Adrenal gland (tissue), 12 donors: ENCODE measurements around the gene CDK9. TPM values are rescaled to one million over a fixed set of nuclear protein-coding genes. Genes with fewer than 3 reads are reported as not detected.

ENCODE experiments used
- DNase-seq, 7 donors: peaks; one replicate each; pipeline ENCODE4 v3.0.0-alpha.2; 2019 to 2020
- H3K27ac ChIP-seq, 5 donors: fragments of 200-600 bp; sonication (generic) in 4 of 5; 1 replicate in 3 of 5; 2 replicates in 2 of 5; pipeline versions ENCODE4 v1.5.1 to v1.8.0; 2016 to 2020; ENCODE audit warnings: mild to moderate bottlenecking in 1 of 5
- H3K27me3 ChIP-seq: fragments of 200-600 bp; 2 replicates; pipeline ENCODE4 v1.8.0; 2021
- H3K36me3 ChIP-seq, 2 donors: fragments of 200-600 bp; replicated peaks in 1 of 2; 1 replicate in 1 of 2; 2 replicates in 1 of 2; pipeline versions ENCODE4 v1.5.1 to v1.8.0; 2018 to 2022
- H3K4me1 ChIP-seq, 2 donors: fragments of 200-600 bp; replicated peaks in 1 of 2; 1 replicate in 1 of 2; 2 replicates in 1 of 2; pipeline versions ENCODE4 v1.5.1 to v1.8.0; 2018 to 2021
- H3K4me3 ChIP-seq, 4 donors: fragments of 200-600 bp; sonication (generic) in 3 of 4; one replicate each; pipeline ENCODE4 v1.5.1; 2016 to 2018
- H3K9me3 ChIP-seq, 3 donors: fragments of 200-600 bp; sonication (generic) in 1 of 3; replicated peaks in 1 of 3; 1 replicate in 2 of 3; 2 replicates in 1 of 3; pipeline versions ENCODE4 v1.5.1 to v1.8.0; 2016 to 2021
- CTCF ChIP-seq, 6 experiments: fragments of 450-650 bp in 4 of 6; fragments of 200-600 bp in 2 of 6; sonication (generic) in 1 of 6; IDR thresholded peaks; 1 replicate in 5 of 6; 2 replicates in 1 of 6; pipeline versions ENCODE4 v1.5.1 to v1.8.0; 2016 to 2021; ENCODE audit warnings: antibody characterized with exemption in 6 of 6, mild to moderate bottlenecking in 2 of 6, moderate library complexity in 1 of 6
- POLR2A ChIP-seq, 2 donors: fragments of 450-650 bp; IDR thresholded peaks; one replicate each; pipeline ENCODE4 v1.6.1; 2017; ENCODE audit warnings: antibody characterized with exemption in 2 of 2, mild to moderate bottlenecking in 2 of 2, moderate library complexity in 1 of 2
- WGBS, 4 donors: extraction: QIAGEN DNeasy Blood & Tissue Kit in 2 of 4; methylation state at CpG; one replicate each; pipeline versions ENCODE4 v1.1.5 to v1.1.7; 2013 to 2017; 5-methylcytosine and 5-hydroxymethylcytosine counted together
- intact Hi-C, 2 donors: fragments of 100-400 bp; cut with DNase I; formaldehyde crosslinking; loops; one replicate each; pipeline versions ENCODE4 v1.14.1 to v1.15.0; 2022 to 2023
- polyA plus RNA-seq, 3 donors: library from polyadenylated mRNA; stranded (reverse); fragments of 200-250 nt in 2 of 3; fragments of 350-450 nt in 1 of 3; fragmentation: Illumina TruSeq in 1 of 3; extraction: RNeasy Lipid Tissue Mini Kit (QIAGEN cat#74804) in 1 of 3; gene quantifications; one replicate each; pipeline ENCODE4 v1.2.3, GENCODE V29; 2013 to 2014
- total RNA-seq, 9 donors: library from RNA; depleted of rRNA in 4 of 9; stranded (reverse); fragments of >200 nt in 4 of 9; fragments of 120-200 nt in 1 of 9; fragmentation: NEBNext Ultra II Directional in 1 of 9; extraction: Animal tissue kit (Norgen Biotek cat#: 25700) in 1 of 9; gene quantifications; one replicate each; pipeline versions ENCODE4 v1.1.0 to v1.2.4, GENCODE V29; 2013 to 2023
- donor health status: healthy with polysubstance abuse.
- donor health status: Bipolar disorder and iron deficiency.
- donor health status: DM: yes; HTN: yes; CAD: no.
- donor health status: DM: no; HTN: no; CAD: no.
- donor health status: DM: no; HTN: no; CAD: no.
- donor health status: DM: yes; HTN: yes; CAD: no.

The CDK9 gene
- total and polyA plus RNA-seq, 12 donors, result 41.0 to 238 (median 117) TPM

DNA sequence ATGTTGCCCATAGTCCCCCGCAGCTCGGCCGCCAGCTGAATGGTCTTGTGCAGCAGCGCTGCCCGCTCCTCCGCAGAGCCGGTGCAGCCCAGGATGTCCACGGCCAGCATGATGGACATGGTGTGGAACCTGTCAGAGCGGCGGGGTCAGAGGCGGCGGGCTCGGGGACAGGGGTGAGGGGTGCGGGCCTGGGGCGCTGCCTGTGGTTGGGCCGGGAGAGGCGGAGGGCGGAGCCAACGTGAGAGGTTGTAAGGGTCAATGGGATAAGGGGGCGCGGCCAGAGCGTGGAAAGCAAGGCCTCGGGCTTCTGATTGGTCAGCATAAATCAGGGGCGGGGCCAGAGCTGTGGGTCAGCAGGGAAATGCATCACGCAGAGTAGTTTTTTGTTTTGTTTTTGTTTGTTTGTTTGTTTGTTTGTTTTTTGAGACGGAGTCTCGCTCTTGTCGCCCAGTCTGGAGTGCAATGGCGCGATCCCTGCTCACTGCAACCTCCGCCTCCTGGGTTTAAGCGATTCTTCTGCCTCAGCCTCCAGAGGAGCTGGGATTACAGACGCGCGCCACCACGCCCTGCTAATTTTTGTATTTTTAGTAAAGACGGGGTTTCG lies 43.9 kb upstream of the CDK9 start:
- WGBS, 4 donors, result 35 to 47% (median 43%) methylated on average over 31 to 38 of the region's 38 CpGs
- Histone ChIP-seq H3K27me3 (no peaks in the 10 kb centered on the region), H3K4me3 (peak overlapping the region in 2 of 4 donors; percentile 4 to 48), H3K4me1 (peaks cover 0 to 21% of the 10 kb centered on the region in 2 donors), H3K27ac (peak overlapping the region in 2 of 5 donors; percentile 65 to 77), H3K9me3 (no peaks in the 10 kb centered on the region), H3K36me3 (peaks cover 0 to 3% of the 10 kb centered on the region in 2 donors)
- TF ChIP-seq POLR2A (IDR thresholded peaks at IDR 0.05) (no peak), CTCF (IDR thresholded peaks at IDR 0.05) (no peak)
- DNase-seq, result peak; percentile 85 to 97 (median 90)
- intact Hi-C loops, result loop anchor here (5.0 kb wide), 2 partner anchors 40 to 130 kb away; no protein-coding TSS in a partner anchor

- H3K36me3 ChIP-seq, result peaks cover 0 to 5% of the 10 kb centered on the region in 2 donors
- H3K4me1 ChIP-seq, result peaks cover 0 to 21% of the 10 kb centered on the region in 2 donors
- H3K27me3 ChIP-seq, result no peaks in the 10 kb centered on the region
- no peaks in the 10 kb centered on the region for H3K9me3 ChIP-seq
- TF ChIP-seq CTCF (IDR thresholded peaks at IDR 0.05) (no peak), POLR2A (IDR thresholded peaks at IDR 0.05) (no peak)
- H3K4me3 ChIP-seq, result peak overlapping the region in 2 of 4 donors; percentile 4 to 48
- DNase-seq, result peak in 6 of 7 donors; percentile 46 to 87 (median 52)
- 20 to 57% (median 37%) methylated on average over 8 to 33 of the region's 33 CpGs for WGBS, 4 donors
- H3K27ac ChIP-seq, result peak overlapping the region in 2 of 5 donors; percentile 65 to 77
- intact Hi-C loops, result loop anchor here (5.0 kb wide), 2 partner anchors 40 to 130 kb away; no protein-coding TSS in a partner anchor
Observed at GRCh38 chr9:127742435-127743088, 43.3 kb upstream of the CDK9 start.

DNA sequence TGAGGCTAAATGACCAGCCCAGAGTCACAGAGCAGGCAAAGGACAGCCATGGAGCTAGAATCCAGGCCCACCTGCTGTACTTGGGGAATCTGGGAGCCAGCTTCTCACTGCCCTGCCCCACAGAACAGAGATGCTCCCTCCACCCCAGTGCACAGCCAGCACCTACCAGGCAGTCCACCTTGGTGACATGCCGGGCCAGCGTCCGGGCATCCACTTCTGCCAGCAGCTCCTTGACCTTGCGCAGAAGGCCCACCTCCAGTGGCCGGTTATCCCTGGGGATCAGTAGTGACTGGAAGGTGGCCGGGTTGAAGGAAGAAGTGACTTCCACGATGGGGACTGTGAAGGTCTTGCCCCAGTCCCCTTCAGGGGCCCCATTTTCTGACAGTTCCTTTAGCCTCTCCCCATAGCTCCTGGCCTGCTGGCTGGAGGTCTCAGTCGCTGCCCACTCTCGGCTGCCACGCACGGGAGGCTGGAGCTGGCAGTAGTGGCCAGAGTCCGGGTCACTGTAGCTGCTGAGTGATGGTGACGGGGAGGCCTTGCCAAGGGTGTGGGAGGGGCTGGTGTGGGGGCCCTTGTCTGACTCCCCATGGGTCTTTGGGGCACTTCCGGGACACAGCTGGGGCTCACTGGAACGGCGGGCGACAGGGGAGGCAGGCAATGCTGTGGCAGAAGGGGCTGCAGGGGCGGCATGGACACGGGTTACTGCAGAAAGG lies 41.3 kb upstream of the CDK9 start:
- intact Hi-C loops, result loop anchor here (5.0 kb wide), 2 partner anchors 38 to 128 kb away; no protein-coding TSS in a partner anchor

More for the DNA sequence above, 41.3 kb upstream of the CDK9 start:
- WGBS, 4 donors, result 85 to 93% (median 86%) methylated on average over 11 to 19 of the region's 19 CpGs
- TF ChIP-seq POLR2A (IDR thresholded peaks at IDR 0.05) (no peak), CTCF (IDR thresholded peaks at IDR 0.05) (no peak)
- Histone ChIP-seq H3K36me3 (peaks cover 0 to 9% of the 10 kb centered on the region in 2 donors), H3K4me3 (no peak overlapping the region), H3K27ac (no peak overlapping the region), H3K4me1 (peaks cover 0 to 21% of the 10 kb centered on the region in 2 donors), H3K27me3 (no peaks in the 10 kb centered on the region), H3K9me3 (no peaks in the 10 kb centered on the region)
- DNase-seq, result no peak
